Parathyroid adenoma (tissue), 2 donors: ENCODE results near the gene DCUN1D2.

Source experiments
- H2AFZ ChIP-seq: fragments of 300-600 bp; sonication (generic); one replicate; pipeline ENCODE4 v1.7.0; 2017; ENCODE audit warnings: antibody characterized with exemption, mild to moderate bottlenecking
- H3K27ac ChIP-seq: fragments of 300-600 bp; sonication (generic); one replicate; pipeline ENCODE4 v1.7.0; 2017
- H3K27me3 ChIP-seq: fragments of 300-600 bp; sonication (generic); one replicate; pipeline ENCODE4 v1.7.0; 2017; ENCODE audit warnings: low read length; ENCODE audit not compliant: control insufficient read depth, insufficient read depth
- H3K36me3 ChIP-seq: fragments of 300-600 bp; sonication (generic); one replicate; pipeline ENCODE4 v1.7.0; 2017; ENCODE audit warnings: low read length; ENCODE audit not compliant: control insufficient read depth, insufficient read depth
- H3K4me1 ChIP-seq: fragments of 300-600 bp; sonication (generic); one replicate; pipeline ENCODE4 v1.7.0; 2017; ENCODE audit warnings: control low read depth
- H3K4me2 ChIP-seq: fragments of 300-600 bp; sonication (generic); one replicate; pipeline ENCODE4 v1.7.0; 2017; ENCODE audit warnings: low read length
- H3K4me3 ChIP-seq: fragments of 300-600 bp; sonication (generic); one replicate; pipeline ENCODE4 v1.7.0; 2017; ENCODE audit warnings: low read depth, low read length
- H3K79me2 ChIP-seq: fragments of 300-600 bp; sonication (generic); one replicate; pipeline ENCODE4 v1.7.0; 2017; ENCODE audit warnings: control low read depth
- H3K9ac ChIP-seq: fragments of 300-600 bp; sonication (generic); one replicate; pipeline ENCODE4 v1.7.0; 2017; ENCODE audit warnings: mild to moderate bottlenecking
- H3K9me3 ChIP-seq: fragments of 300-600 bp; sonication (generic); one replicate; pipeline ENCODE4 v1.7.0; 2017; ENCODE audit warnings: low read length; ENCODE audit not compliant: control insufficient read depth
- CTCF ChIP-seq: fragments of 300-600 bp; sonication (generic); IDR thresholded peaks from one replicate; pipeline ENCODE4 v1.7.0; 2017; ENCODE audit warnings: antibody characterized with exemption, mild to moderate bottlenecking
- donor health status: primary hyperparathyroidism.

DCUN1D2 gene

GRCh38 chr13:113413898-113414282 is 76.6 kb downstream of the DCUN1D2 start:
- Histone ChIP-seq H3K36me3 (no peaks in the 10 kb centered on the region), H3K4me2 (no peak overlapping the region), H3K27me3 (no peaks in the 10 kb centered on the region), H3K9ac (no peak overlapping the region), H3K79me2 (no peaks in the 10 kb centered on the region), H3K4me3 (no peak overlapping the region), H3K9me3 (no peaks in the 10 kb centered on the region), H3K4me1 (no peaks in the 10 kb centered on the region), H2AFZ (no peak overlapping the region), H3K27ac (no peak overlapping the region)
- TF ChIP-seq CTCF = no peak

- Histone ChIP-seq H3K79me2 (no peaks in the 10 kb centered on the region), H3K9ac (no peak overlapping the region), H3K4me3 (no peak overlapping the region), H3K36me3 (no peaks in the 10 kb centered on the region), H2AFZ (no peak overlapping the region), H3K27me3 (no peaks in the 10 kb centered on the region), H3K27ac (no peak overlapping the region), H3K9me3 (no peaks in the 10 kb centered on the region), H3K4me1 (no peaks in the 10 kb centered on the region), H3K4me2 (no peak overlapping the region)
- no peak for TF ChIP-seq CTCF
Observed at GRCh38 chr13:113413178-113413897, 77.2 kb downstream of the DCUN1D2 start.

GRCh38 chr13:113412440-113412839 is 78.1 kb downstream of the DCUN1D2 start:
- H3K79me2 ChIP-seq = no peaks in the 10 kb centered on the region
- no peak overlapping the region for H3K4me2 ChIP-seq
- H3K9me3 ChIP-seq = no peaks in the 10 kb centered on the region
- H3K4me1 ChIP-seq = no peaks in the 10 kb centered on the region
- no peak overlapping the region for H3K9ac ChIP-seq
- no peaks in the 10 kb centered on the region for H3K36me3 ChIP-seq
- no peaks in the 10 kb centered on the region for H3K27me3 ChIP-seq
- H2AFZ ChIP-seq = no peak overlapping the region
- no peak overlapping the region for H3K4me3 ChIP-seq
- no peak for TF ChIP-seq CTCF
- H3K27ac ChIP-seq = no peak overlapping the region

GRCh38 chr13:113411216-113412023 is 79.1 kb downstream of the DCUN1D2 start:
- TF ChIP-seq CTCF = no peak
- Histone ChIP-seq H3K4me2 (no peak overlapping the region), H3K9ac (no peak overlapping the region), H3K4me1 (no peaks in the 10 kb centered on the region), H2AFZ (no peak overlapping the region), H3K4me3 (no peak overlapping the region), H3K27ac (no peak overlapping the region), H3K79me2 (no peaks in the 10 kb centered on the region), H3K9me3 (no peaks in the 10 kb centered on the region), H3K36me3 (no peaks in the 10 kb centered on the region), H3K27me3 (no peaks in the 10 kb centered on the region)
